ENCODE data around the gene GIN1.
"Not testable (repeated sequence)": the region's sequence is repeated elsewhere in the genome, so short reads cannot be mapped to it uniquely, and the experiment has no call there.

GIN1 gene, protein sequence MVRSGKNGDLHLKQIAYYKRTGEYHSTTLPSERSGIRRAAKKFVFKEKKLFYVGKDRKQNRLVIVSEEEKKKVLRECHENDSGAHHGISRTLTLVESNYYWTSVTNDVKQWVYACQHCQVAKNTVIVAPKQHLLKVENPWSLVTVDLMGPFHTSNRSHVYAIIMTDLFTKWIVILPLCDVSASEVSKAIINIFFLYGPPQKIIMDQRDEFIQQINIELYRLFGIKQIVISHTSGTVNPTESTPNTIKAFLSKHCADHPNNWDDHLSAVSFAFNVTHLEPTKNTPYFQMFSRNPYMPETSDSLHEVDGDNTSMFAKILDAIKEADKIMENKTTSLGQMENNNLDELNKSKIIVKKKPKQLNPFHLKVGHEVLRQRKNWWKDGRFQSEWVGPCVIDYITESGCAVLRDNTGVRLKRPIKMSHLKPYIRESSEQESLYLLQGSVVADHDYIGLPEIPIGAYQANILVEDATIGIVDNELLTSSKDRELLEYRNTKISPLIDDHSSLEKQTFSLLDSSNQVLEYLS

GRCh38 chr5:103119765-103120606 is at the start of gene GIN1, which contains the start of gene PPIP5K2:
TSS of gene GIN1 (minus strand) at chr5:103120138. CDS start at chr5:103108707, 11,431 bp downstream.
TSS of gene PPIP5K2 (plus strand) at chr5:103120301. CDS start at chr5:103129590, 9,289 bp downstream.
- DNase-seq (ENCODE audit: low read depth) = peak; percentile 94

DNA sequence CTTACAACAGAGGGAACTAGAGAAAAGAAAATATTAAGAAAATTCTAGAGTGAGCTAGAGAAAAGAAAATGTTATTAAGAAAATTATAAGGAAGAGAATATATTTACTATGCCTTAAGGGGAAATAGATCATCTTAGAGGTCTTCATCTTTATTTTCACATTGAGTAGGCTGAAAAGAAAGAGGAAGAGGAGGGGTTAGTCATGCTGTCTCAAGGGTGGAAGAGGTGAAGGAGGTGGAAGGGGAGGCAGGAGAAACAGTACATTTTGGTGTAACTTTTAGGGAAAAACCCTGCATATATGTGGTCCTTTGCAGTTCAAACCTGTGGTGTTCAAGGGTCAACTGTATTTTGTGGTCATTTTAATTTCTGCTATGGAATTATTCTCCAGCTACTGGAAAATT is 46.8 kb upstream of the GIN1 start:
- DNase-seq (ENCODE audit: low read depth) = no peak

- no peak for DNase-seq (ENCODE audit: low read depth)
Measured at GRCh38 chr5:103151156-103151555, 31.2 kb upstream of the GIN1 start.

DNA sequence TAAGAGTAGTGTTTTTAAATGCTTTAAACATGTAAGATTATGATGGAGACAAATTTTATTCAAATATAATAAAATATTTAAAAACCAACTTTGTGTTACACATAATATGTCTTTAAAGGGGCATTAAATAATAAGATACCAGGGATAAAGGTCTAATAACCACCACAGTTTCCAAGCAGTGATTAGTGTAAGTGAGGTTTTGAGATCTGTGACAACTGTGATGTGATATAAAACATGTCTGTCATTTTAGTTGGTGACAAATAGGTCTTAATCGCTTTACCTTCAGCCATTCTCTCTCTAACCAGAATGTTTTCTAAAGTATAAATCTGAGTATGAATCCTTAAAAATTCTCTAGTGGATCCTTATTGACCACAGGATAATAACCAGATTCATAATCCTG is 28.3 kb upstream of the GIN1 start:
- DNase-seq (ENCODE audit: low read depth) = no peak

- DNase-seq (ENCODE audit: low read depth) = no peak
Measured at GRCh38 chr5:103145196-103145595, 25.3 kb upstream of the GIN1 start.

- DNase-seq (ENCODE audit: low read depth) = not testable (repeated sequence)
Measured at GRCh38 chr5:103142132-103142531, 22.2 kb upstream of the GIN1 start.

- DNase-seq (ENCODE audit: low read depth) = peak; percentile 50
Measured at GRCh38 chr5:103139264-103139865, 19.4 kb upstream of the GIN1 start.

- DNase-seq (ENCODE audit: low read depth) = no peak
Measured at GRCh38 chr5:103138202-103138690, 18.3 kb upstream of the GIN1 start.

DNA sequence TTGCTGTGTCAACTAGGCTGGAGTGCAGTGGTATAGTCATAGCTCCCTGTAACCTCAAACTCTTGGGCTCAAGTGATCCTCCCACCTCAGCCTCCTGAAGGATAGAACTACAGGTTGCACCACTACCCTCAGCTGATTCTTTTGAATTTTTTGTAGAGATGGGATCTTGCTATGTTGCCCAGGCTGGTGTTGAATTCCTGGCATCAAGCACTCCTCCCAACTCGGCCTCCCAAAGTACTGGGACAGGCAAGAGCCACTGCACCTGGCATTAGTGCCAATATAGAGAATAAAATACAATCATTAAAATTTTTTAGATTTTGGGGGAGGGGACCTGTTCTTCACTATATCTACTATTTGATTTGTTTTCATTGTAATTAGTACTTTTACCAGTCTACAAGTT is 15.5 kb upstream of the GIN1 start:
- DNase-seq (ENCODE audit: low read depth) = no peak

DNA sequence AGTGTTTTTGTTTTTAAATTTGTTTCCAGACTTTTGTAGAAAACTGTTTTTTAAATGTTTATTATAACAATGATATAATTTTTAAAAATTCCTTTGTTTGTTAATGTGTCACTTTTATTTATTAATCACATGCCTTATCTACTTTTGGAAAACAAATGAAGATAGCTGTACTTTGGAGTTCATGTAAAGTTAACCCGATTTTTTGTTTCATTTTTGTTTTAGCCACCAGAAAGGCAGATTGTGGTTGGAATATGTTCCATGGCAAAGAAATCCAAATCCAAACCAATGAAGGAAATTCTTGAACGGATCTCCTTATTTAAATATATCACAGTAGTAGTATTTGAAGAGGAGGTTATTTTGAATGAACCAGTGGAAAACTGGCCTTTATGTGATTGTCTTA is 13.3 kb upstream of the GIN1 start:
- no peak for DNase-seq (ENCODE audit: low read depth)

GRCh38 chr5:103132684-103133083 is 12.7 kb upstream of the GIN1 start:
- no peak for DNase-seq (ENCODE audit: low read depth)

DNA sequence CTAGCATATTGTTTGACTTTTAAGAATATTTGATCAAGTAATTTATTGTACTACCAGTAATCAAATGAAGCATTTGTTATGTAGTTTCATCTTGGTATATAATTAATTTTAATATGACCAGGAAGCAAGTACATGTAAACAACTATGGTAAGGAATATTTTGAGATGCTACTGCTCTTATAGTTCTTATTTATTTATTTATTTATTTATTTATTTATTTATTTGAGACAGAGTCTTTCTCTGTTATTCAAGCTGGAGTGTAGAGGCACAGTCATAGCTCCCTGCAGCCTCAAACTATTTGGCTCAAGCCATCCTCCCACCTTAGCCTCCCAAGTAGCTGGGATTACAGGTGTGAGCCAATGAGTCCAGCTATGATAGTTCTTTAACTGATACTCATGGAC is 8.3 kb upstream of the GIN1 start:
- DNase-seq (ENCODE audit: low read depth) = no peak

- no peak for DNase-seq (ENCODE audit: low read depth)
Measured at GRCh38 chr5:103127292-103127817, 7.4 kb upstream of the GIN1 start.

- DNase-seq (ENCODE audit: low read depth) = no peak
Measured at GRCh38 chr5:103126557-103126956, 6.6 kb upstream of the GIN1 start.

- no peak for DNase-seq (ENCODE audit: low read depth)
Measured at GRCh38 chr5:103122242-103122641, 2.3 kb upstream of the GIN1 start.

GRCh38 chr5:103120607-103121200 is 766 bp upstream of the GIN1 start:
- DNase-seq (ENCODE audit: low read depth) = no peak

GRCh38 chr5:103119070-103119764 is 721 bp downstream of the GIN1 start:
- DNase-seq (ENCODE audit: low read depth) = no peak

DNA sequence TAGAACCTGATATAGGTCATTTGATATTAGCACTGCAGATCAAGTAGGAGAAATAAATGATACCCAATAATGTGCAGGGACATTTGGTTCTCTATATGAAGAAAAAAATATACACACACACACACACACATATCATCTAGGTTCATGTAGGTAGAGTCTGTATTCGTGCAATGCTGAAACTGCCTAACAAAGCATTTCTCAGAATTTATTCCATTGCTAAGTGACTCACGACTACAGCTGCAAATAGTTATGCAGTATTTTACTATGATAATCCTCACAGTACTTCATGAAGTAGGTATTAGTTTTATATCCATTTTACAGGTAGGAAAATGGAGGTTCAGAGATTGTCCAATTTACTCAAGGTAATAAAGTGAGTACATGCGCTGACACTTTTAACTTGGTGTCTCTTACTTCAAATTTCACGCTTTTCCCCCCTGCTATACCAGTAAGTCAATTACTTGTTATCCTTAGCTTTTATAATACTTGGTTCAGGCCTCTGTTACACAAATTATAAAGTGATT is 2.4 kb downstream of the GIN1 start:
- DNase-seq (ENCODE audit: low read depth) = no peak

GRCh38 chr5:103114440-103114839 is 5.5 kb downstream of the GIN1 start:
- DNase-seq (ENCODE audit: low read depth) = no peak

DNA sequence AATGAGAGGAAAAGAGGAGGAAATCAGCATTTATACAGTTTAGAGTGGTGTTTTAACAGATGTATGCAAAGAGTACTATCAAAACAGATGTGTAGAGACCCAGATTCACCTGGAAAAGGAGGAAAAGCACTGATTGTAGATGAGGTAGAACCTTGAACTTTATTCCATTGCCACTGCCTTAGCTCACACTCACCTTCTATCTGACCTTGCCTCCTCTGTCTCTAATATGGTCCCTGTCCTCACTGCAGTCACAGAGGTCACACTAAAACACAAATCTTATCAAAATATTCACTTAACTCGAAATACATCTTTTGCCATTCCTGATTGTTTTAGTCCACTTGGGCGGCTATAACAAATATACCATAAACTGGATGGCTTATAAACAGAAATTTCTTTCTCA is 7.0 kb downstream of the GIN1 start:
- no peak for DNase-seq (ENCODE audit: low read depth)

- no peak for DNase-seq (ENCODE audit: low read depth)
Measured at GRCh38 chr5:103111468-103111867, 8.5 kb downstream of the GIN1 start.

All from stimulated activated CD8-positive, alpha-beta memory T cell treated with anti-CD3 and anti-CD28 coated beads, Interleukin-12 subunit alpha, Interleukin-12 subunit beta, amount 100 ng/mL, for 4 hours (primary cell).